GM21717 (cell line): ENCODE results near the gene SNRPF.
"Not testable (repeated sequence)": the region's sequence is repeated elsewhere in the genome, so short reads cannot be mapped to it uniquely, and the experiment has no call there.

ENCODE experiments used
- ATAC-seq: cut with Tn5 transposase; IDR thresholded peaks from one replicate; pipeline ENCODE4 v1.9.1; 2021; ENCODE audit warnings: mild to moderate bottlenecking, moderate library complexity; ENCODE audit not compliant: unreplicated experiment

Gene SNRPF

DNA sequence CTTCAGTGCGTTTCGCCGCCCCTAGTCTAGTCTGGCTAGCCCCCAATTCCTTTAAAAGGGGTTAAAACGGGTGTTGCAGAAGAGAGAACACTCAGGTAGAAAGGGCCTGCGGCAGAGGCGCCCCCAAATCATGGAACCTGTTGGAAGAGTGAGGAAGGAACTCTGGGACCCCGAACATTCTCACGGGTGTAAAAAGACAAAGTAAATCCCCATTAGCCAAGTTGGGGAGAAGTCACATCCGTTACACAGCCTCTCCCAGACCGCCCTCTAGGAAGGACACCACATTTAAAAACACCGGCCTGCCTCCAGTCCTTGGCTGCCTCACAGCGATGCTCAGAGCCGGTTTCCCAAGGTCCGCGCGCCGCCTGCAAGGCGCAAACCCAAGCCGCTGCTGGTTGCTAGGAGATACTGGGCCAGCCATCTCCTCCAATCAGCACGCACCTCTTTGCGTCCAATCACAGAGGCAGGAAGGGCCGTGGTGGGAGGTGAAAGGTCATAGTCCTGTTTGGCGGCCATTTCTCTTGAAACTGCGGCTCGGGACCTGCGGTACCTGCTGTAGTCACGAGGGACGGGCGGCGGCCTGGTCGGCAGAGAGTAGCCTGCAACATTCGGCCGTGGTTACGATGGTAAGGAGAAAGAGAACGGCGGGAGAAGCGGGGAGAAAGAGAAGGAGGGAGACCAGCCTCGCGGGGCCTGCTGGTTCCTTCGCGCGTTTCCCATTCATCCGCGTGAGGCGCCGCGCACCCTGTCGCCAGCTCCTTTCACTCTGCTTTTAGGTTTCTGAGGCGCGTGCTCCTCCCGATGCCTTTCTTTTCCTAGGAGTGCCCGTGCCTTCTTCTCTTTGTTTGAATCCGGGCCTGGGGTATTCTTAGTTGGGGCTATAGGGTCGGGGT, at the start of gene SNRPF:
Gene SNRPF, plus strand, starts transcription at position 502 of the 893 bp plus-strand sequence. Its CDS starts 122 bp downstream, at position 624.
- peak; percentile 100 for ATAC-seq

GRCh38 chr12:95809000-95809680, 49.6 kb upstream of the SNRPF start:
- no peak for ATAC-seq

- ATAC-seq: no peak
Measured at GRCh38 chr12:95810411-95810810, 48.3 kb upstream of the SNRPF start.

DNA sequence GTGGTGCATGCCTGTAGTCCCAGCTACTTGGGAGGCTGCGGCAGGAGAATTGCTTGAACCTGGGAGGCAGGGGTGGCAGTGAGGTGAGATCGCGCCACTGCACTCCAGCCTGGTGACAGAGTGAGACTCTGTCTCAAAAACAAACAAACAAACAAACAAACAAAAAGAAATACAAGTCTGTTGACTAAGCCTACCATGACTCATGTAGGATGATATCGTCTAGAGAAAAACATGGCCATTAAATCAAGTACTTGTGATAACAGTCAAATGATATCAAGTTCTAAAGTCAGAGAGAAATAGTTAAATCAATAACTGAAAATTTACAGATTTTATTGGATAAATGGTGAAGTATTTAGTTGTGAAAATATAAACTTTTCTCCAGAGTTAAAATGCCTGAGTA, 46.6 kb upstream of the SNRPF start:
- ATAC-seq: not testable (repeated sequence)

DNA sequence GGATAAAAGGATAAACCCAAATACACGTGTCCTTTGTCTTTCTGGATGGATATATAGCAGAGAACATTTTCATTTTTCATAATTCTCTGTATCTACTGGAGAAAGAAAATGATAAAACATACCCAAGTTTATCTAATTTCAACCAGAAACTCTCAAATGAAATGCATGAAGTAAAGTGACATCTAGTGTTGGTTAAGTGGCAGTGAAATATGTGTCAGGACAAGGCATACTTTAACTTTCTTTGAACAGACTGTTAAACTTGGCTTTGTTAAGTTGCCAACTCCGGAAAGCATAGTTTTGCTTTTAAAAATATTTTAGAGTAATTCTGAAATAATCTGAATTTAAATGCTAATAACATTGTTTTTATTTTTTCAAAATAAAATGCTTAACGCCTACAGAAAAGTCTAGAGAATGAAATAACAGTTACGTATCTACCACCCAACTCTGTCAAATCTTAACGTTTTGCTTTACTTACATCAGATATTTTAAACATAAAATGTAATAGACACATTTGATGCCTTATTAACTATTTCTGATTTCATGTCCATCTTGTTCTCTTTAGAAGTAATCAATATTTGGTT, 43.0 kb upstream of the SNRPF start:
- no peak for ATAC-seq

DNA sequence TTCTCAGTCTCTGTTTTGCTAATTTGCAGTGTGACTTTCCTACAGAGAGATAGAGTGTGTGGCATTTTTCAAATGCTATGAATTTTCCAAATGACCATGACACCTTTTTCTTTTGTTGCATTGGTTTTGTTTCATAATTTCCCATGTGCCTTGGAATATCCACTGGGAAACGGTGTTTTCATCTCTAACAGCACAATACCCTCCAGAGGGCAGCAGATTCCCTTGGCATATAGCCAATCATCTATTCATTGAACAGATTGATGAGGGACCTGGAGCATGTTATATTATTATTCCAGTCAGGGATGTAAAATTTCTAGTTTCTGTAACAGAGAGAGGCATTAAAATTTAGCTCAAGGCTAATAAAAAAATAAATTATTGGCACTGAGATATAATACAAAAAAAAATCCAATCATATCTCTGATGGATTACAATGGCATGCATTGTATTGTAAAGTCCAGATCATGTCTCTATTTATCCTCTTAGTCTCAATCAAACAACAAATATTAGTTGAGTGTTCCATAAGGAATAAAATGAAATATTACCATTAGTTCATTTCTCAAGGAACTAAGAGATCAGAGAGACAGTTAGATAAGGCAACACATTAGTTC, 38.6 kb upstream of the SNRPF start:
- ATAC-seq: no peak

DNA sequence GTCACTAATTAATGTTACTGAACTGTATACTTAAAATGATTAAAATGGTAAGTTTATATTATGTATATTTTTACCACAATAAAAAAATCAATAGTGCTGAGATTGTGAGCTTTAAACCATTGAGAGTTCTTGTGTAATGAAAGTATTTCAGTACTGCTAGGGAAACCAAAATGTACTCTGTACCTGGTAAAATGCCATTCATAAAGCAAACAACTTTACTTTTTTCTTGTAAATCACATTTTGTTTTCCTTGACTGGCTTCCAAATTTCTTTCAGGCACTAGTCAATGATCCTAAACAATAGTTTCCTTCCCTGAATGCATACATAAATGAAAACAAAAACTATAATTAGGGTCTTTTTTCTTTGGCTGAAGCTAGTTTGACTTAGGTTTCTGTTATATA, 29.4 kb upstream of the SNRPF start:
- ATAC-seq: no peak

- ATAC-seq: no peak
Measured at GRCh38 chr12:95830335-95831089, 28.2 kb upstream of the SNRPF start.

- no peak for ATAC-seq
Measured at GRCh38 chr12:95834572-95834971, 24.2 kb upstream of the SNRPF start.

DNA sequence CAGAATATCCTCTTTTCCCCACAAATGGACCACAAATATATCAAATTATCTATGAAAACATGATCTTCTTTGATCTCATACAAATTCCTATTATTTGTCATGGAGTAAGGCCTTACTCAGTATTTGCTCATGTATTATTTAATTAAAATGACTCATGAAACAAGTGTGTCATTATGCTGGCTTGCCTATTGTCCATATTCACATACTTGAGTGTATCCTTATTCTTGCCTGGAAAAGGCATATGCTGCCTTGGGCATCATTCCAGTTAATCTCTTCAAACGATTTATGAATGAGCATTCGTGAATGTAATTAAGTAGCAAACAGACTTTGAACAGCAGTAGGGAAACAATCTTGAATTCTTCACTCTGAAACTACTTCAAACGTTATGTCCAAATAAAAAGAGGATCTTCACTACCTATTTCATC, 22.6 kb upstream of the SNRPF start:
- no peak for ATAC-seq

DNA sequence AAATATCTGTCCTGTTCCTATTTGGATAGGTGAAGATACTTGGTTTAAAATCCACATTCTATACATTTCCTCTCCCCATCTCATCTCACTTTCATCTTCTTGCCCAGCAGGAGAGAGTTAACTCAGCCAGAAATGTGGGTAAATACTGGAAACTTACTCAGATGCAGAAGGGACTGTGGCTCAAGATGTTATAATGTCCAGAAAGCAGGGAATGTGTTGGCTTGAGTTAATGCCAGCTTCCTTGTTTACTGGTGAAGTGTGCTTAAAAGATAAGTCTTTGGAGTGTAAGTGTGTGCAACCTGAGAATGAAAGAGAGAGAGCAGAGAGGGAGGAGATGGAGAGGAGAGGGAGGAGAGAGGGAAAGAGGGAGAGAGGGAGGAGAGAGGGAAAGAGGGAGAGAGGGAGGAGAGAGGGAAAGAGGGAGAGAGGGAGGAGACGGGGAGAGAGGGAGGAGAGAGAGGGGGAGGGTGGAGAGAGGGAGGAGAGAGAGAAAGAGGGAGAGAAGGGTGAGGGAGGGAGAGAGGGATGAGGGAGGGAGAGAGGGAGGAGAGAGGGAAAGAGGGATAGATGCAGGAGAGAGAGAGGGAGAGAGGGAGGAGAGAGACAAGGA, 22.0 kb upstream of the SNRPF start:
- ATAC-seq: no peak

DNA sequence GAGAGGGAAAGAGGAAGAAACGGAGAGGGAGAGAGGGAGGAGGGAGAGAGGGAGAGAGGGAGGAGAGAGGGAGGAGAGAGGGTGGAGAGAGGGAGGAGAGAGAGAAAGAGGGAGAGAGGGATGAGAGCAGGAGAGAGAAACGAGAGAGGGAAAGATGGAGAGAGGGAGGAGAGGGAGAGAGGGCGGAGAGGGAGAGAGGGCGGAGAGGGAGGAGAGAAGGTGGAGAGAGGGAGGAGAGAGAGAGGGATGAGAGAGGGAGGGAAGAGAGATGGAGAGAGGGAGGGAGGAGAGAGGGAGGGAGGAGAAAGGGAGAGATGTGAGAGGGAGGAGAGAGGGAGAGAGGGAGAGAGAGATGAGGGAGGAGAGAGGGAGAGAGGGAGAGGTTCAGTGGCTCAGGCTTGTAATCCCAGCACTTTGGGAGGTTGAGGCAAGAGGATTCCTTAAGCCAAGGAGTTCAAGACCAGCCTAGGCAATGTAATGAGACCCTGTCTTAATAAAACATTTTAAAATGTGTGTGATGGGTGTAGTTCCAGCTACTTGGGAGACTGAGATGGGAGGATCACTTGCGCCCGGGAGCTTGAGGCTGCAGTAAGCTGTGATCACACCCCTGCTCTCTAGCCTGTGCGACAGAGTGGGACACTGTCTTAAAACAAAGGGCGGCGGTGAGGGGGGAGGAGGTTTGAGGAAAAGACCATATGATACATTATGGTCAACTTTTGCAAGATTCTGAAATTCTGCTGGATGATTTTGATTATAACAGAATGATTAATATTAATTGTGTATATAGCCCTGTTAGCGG, 21.3 kb upstream of the SNRPF start:
- ATAC-seq: no peak

- ATAC-seq: no peak
Measured at GRCh38 chr12:95838125-95838524, 20.6 kb upstream of the SNRPF start.

- not testable (repeated sequence) for ATAC-seq
Measured at GRCh38 chr12:95842426-95842825, 16.3 kb upstream of the SNRPF start.

DNA sequence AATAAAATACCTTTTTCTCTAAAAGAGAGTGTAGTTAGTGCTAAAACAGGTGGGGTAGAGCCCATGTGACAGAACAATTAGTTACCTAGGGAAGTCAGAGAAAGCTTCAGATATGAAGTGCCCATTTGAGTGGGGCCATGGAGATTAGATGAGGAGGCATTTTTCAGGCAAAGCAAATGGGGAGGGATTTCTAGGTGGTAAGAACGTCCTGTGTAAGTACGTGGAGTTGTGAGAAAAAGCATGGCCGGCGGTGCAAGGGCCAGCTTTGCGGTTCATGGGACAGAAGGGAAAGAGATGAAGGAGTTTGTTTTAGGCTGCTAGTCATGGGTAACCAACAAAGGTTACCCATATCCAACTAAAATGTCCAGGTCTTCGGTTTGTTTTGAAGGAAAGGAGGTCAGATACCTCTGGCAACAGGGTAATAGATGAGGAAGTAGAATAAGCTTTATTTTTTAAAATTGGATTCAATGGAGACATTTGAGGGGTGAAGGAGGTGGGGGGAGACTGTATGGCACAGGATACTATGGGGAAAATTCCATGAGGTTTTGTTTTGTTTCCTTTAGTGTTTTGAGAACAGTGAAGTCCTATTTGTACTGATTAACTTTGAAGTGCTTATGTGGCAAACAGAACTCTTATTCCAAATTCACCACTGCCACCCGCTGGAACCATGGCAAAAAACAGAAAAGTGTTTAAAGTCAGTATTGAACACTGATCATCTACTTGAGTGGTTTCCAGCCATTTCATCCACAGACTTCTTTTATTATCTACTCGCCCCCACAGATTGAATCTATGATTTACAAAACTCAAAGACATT, 10.0 kb upstream of the SNRPF start:
- no peak for ATAC-seq

- ATAC-seq: no peak
Measured at GRCh38 chr12:95851606-95852005, 7.1 kb upstream of the SNRPF start.

- no peak for ATAC-seq
Measured at GRCh38 chr12:95852133-95852532, 6.6 kb upstream of the SNRPF start.

- no peak for ATAC-seq
Measured at GRCh38 chr12:95857156-95857555, 1.6 kb upstream of the SNRPF start.

GRCh38 chr12:95857799-95858198, 953 bp upstream of the SNRPF start:
- no peak for ATAC-seq
